ENCODE measurements around the gene NUP93.

Gene NUP93

GRCh38 chr16:56894331-56894917 is 164.5 kb downstream of the NUP93 start:
- no peak for DNase-seq (ENCODE audit: low spot score)

DNA sequence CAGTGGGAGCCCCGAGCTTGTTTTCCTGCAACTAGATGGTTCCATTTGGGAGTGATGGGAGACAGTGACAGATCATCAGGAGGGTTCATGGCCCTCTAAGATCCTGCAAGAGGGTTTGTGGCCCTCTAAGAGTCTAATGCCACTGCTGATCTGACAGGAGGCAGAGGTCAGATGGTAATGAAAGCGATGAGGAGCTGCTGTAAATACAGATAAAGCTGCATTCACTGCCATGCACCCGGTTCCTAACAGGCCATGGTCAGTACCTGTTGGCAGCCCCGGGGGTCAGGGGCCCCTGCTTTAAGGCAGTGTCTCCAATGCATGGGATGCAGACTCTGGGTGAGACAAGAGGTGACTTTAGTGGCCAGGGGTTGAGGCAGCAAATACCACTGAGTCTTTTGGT is 165.9 kb downstream of the NUP93 start:
- no peak for DNase-seq (ENCODE audit: low spot score)

- no peak for DNase-seq (ENCODE audit: low spot score)
Observed at GRCh38 chr16:56896244-56896643, 166.3 kb downstream of the NUP93 start.

DNA sequence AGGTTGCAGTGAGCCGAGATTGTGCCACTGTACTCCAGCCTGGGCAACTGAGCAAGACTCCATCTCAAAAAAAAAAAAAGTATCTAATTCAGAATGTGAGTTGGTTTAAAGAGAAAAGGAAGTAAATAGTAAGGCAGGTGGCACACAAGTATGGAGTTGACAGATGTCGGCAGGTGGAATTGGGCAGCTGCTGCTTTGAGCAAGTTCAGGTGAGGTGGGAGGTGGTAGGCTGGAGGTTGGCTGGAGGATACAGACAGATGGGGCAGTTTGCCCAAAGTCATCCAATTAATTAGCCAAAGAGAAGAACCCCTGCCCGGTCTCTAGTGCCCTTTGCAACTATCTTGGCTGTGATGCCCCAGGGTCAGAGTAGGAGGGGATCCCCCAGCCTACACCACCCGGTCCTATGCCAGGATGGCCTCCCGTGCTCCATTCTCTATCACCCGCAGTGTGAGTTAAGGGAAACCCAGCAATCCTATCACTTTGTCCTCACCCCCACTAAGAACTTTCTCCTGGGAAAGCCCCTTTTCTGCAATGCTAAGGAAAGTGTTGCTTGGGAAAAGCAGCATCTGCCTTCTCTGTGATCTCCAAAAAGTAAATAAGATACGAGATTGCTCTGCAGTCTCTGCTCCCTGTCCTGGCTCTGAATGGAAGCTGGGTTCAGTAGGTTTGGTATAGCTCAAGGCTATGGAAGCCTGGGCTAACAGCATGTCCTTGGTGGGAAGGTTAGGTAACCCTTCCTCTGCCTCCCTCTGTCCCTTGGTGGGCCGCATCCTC is 167.3 kb downstream of the NUP93 start:
- DNase-seq (ENCODE audit: low spot score): no peak

DNA sequence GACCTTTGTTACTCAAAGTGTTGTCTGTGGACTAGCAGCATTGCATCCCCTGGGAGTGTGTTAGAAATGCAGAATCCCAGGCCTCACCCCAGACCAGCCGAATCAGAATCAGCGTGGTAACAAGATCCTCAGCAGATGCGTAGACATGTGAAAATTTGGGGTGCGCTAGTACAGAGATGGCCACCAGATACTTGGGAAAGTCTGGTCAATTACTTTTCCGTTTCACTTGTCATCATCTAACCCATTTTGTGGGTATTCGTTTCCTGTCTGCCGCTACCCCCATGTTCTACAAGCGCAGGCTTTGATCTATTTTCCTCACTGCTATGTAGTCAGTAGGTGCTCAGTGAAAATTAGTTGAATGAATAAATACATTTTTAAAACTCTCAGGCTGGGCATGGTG is 168.9 kb downstream of the NUP93 start:
- DNase-seq (ENCODE audit: low spot score): no peak
